CD4-positive, alpha-beta memory T cell (primary cell): Measurements from ENCODE around the gene DUSP28. TPM values are rescaled to one million over a fixed set of nuclear protein-coding genes. Genes with fewer than 3 reads are reported as not detected.

Source experiments
- CTCF ChIA-PET: fragments of 350-600 bp; sonication (Branson Sonifier 250); formaldehyde crosslinking; loops from one replicate; lab custom pipeline; 2021; ENCODE audit warnings: inconsistent platforms; ENCODE audit not compliant: partially characterized antibody; lab: Charles Lee
- POLR2A ChIA-PET: fragments of 350-600 bp; sonication (Branson Sonifier 250); formaldehyde crosslinking; loops from one replicate; lab custom pipeline; 2021; ENCODE audit not compliant: partially characterized antibody; lab: Charles Lee
- DNase-seq, 5 donors: peaks; one replicate each; pipeline versions ENCODE4 v3.0.0 to v3.0.0-alpha.2; 2020 to 2022; ENCODE audit warnings: mixed read lengths in 1 of 5
- H3K27ac ChIP-seq: one replicate; pipeline ENCODE4 v1.7.0; 2013; ENCODE audit warnings: low read depth, low read length
- H3K27me3 ChIP-seq: 2 replicates; pipeline ENCODE4 v1.7.0; 2013; ENCODE audit warnings: mild to moderate bottlenecking, low read length, moderate library complexity; ENCODE audit not compliant: insufficient read depth
- H3K36me3 ChIP-seq: 2 replicates; pipeline ENCODE4 v1.7.0; 2013; ENCODE audit warnings: mild to moderate bottlenecking, low read length, moderate library complexity; ENCODE audit not compliant: insufficient read depth
- H3K4me1 ChIP-seq: 2 replicates; pipeline ENCODE4 v1.7.0; 2013; ENCODE audit warnings: mild to moderate bottlenecking, low read length, moderate library complexity; ENCODE audit not compliant: insufficient read depth
- H3K4me3 ChIP-seq, 2 donors: one replicate each; pipeline ENCODE4 v1.7.0; 2013; ENCODE audit warnings: low read length in 2 of 2, mild to moderate bottlenecking in 1 of 2
- H3K9me3 ChIP-seq, 2 donors: one replicate each; pipeline ENCODE4 v1.7.0; 2013; ENCODE audit warnings: low read length in 2 of 2, control low read depth in 1 of 2; ENCODE audit not compliant: control insufficient read depth in 1 of 2
- H3K27ac Mint-ChIP-seq, 7 donors: one replicate each; pipeline ENCODE4 v1.8.0; 2020 to 2021; ENCODE audit warnings: mixed read lengths in 7 of 7, mild to moderate bottlenecking in 6 of 7, inconsistent platforms in 3 of 7, moderate library complexity in 3 of 7
- H3K27me3 Mint-ChIP-seq, 2 donors: one replicate each; pipeline ENCODE4 v1.8.0; 2020 to 2021; ENCODE audit warnings: mixed read lengths in 2 of 2
- H3K36me3 Mint-ChIP-seq, 2 donors: one replicate each; pipeline ENCODE4 v1.8.0; 2020 to 2021; ENCODE audit warnings: mixed read lengths in 2 of 2, inconsistent platforms in 1 of 2, mild to moderate bottlenecking in 1 of 2
- H3K4me1 Mint-ChIP-seq, 4 donors: one replicate each; pipeline ENCODE4 v1.8.0; 2020 to 2021; ENCODE audit warnings: mixed read lengths in 4 of 4, mild to moderate bottlenecking in 1 of 4
- H3K4me3 Mint-ChIP-seq, 8 donors: one replicate each; pipeline ENCODE4 v1.8.0; 2020 to 2021; ENCODE audit warnings: mixed read lengths in 8 of 8, mild to moderate bottlenecking in 7 of 8, moderate library complexity in 6 of 8, inconsistent platforms in 3 of 8
- H3K9me3 Mint-ChIP-seq, 8 donors: one replicate each; pipeline ENCODE4 v1.8.0; 2020 to 2021; ENCODE audit warnings: mixed read lengths in 8 of 8, mild to moderate bottlenecking in 5 of 8, inconsistent platforms in 3 of 8, moderate library complexity in 1 of 8
- intact Hi-C: fragments of 100-400 bp; cut with micrococcal nuclease; formaldehyde crosslinking; loops from one replicate; pipeline ENCODE4 v1.15.1; 2023
- polyA plus RNA-seq, 2 donors: library from polyadenylated mRNA; unstranded; fragments of 300-500 nt; fragmentation: Illumina TruSeq; gene quantifications; one replicate each; pipeline ENCODE4 v1.2.3, GENCODE V29; 2021
- total RNA-seq, 2 experiments: library from RNA; stranded (reverse); gene quantifications; one replicate each; pipeline ENCODE4 v1.2.3, GENCODE V29; 2021

The DUSP28 gene
- total and polyA plus RNA-seq, 4 experiments from 2014 or later: 16.3 to 19.4 (median 18.4) TPM

DNA sequence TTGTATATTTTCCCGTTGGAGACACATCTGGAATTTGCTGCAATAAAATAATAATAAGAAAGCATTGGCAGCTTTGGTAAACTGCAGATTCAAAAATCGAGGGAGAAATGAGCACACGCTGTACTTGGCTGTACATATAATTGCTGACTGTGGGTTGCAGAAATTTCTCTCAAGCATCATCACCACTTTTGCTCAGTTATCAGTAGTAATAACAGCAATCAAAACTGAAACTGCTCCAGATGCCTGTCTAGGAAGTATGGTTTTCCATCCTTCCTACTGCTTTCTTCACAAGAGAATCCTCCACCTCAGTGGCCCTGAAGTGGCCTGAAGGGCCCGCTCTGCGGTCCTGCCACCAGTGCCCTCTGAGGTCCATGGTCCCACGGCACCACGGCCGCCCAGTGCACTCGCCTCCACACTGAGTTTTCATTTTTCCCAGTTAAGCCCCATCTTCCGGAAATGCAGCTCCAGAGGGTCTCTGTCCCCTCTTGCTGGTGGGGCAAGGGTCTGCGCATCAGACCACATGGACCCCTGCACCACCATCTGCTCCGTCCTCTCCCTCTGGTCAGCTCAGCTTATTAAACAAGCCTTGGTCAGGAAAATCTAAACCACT lies 3.9 kb downstream of the DUSP28 start:
- Mint-ChIP-seq H3K36me3 (peaks cover 17 to 40% of the 10 kb centered on the region in 2 donors), H3K9me3 (peaks cover 0 to 3% (median 0%) of the 10 kb centered on the region in 8 donors), H3K27me3 (no peaks in the 10 kb centered on the region), H3K4me3 (peak overlapping the region in 7 of 8 donors; percentile 64 to 98 (median 95)), H3K27ac (peak overlapping the region in 6 of 7 donors; percentile 98 to 99 (median 99)), H3K4me1 (peaks cover 42 to 84% (median 59%) of the 10 kb centered on the region in 4 donors)
- Histone ChIP-seq H3K27me3 (no peaks in the 10 kb centered on the region), H3K27ac (peak overlapping the region; percentile 89), H3K9me3 (no peaks in the 10 kb centered on the region), H3K4me3 (peak overlapping the region; percentile 4 to 79), H3K36me3 (peaks cover 8% of the 10 kb centered on the region), H3K4me1 (peaks cover 74% of the 10 kb centered on the region)
- ChIA-PET POLR2A (interaction anchor here (0.6 to 20.6 kb wide), 4 partner anchors 14 to 168 kb away, joined by 3 to 461 read pairs (median 70); partner anchors contain the start of genes CAPN10 and GPR35), CTCF (interaction anchor here (1.7 to 3.8 kb wide), 3 partner anchors 16 to 50 kb away, joined by 5 to 47 read pairs (median 10); partner anchors contain the start of gene CAPN10)
- no peak for DNase-seq
- intact Hi-C loops: loop anchor here (5.0 to 10.0 kb wide), 4 partner anchors 537 to 1162 kb away; partner anchors contain the start of genes ATG4B, HDAC4, HDLBP and NDUFA10

DNA sequence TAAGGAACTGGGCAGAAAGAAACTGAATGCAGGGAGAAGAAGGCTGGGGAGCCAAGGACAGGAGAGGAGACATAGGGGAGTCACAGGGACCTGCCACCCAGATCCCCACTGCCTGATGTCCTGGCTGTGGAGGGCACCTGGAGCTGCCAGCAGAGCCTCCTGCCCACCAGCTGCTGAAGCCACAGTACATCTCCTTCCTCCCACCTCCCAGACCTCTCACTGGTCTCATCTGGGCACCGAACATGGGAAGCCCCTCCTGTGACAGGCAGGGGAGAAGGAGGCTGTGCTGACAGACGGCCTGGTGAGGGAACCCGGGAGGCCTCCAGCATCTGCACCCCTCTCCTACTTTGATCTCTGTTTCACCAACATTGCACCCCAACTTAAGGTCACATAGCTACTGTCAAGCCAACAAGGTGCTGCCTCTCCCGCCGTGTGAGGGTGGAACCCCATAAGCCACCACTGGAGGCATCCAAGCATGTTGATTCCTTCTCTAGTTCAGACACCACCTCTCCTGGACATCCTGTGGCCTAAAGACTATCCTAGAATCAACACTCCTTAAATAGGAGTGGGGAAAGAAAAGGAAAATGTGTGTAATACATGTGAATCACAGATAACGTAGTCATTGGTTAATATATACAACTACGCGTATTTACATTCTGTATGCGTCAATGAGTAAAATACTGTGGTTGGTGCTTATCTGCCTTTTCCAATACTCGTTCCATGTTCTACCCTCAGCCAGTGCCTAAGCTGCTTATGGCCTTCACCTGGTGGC lies 4.6 kb downstream of the DUSP28 start:
- Mint-ChIP-seq H3K9me3 (peaks cover 0 to 3% (median 0%) of the 10 kb centered on the region in 8 donors), H3K27ac (peak overlapping the region; percentile 98 to 99 (median 99)), H3K4me1 (peaks cover 42 to 84% (median 59%) of the 10 kb centered on the region in 4 donors), H3K27me3 (no peaks in the 10 kb centered on the region), H3K4me3 (peak overlapping the region; percentile 90 to 98 (median 94)), H3K36me3 (peaks cover 17 to 42% of the 10 kb centered on the region in 2 donors)
- H3K27ac ChIP-seq: peak overlapping the region; percentile 89
- H3K4me1 ChIP-seq: peaks cover 74% of the 10 kb centered on the region
- no peaks in the 10 kb centered on the region for H3K9me3 ChIP-seq
- H3K36me3 ChIP-seq: peaks cover 8% of the 10 kb centered on the region
- DNase-seq: peak; percentile 22 to 76 (median 41)
- POLR2A ChIA-PET: interaction anchor here (0.6 to 20.6 kb wide), 10 partner anchors 8 to 751 kb away, joined by 3 to 461 read pairs (median 24); partner anchors contain the start of genes ANKMY1, CAPN10, DUSP28 and GPR35
- peak overlapping the region; percentile 63 to 79 for H3K4me3 ChIP-seq
- CTCF ChIA-PET: interaction anchor here (1.1 to 3.8 kb wide), 6 partner anchors 10 to 57 kb away, joined by 4 to 61 read pairs (median 28); partner anchors contain the start of gene CAPN10
- intact Hi-C loops: loop anchor here (5.0 to 10.0 kb wide), 7 partner anchors 127 to 1318 kb away; partner anchors contain the start of genes ATG4B, DTYMK, GPC1 and HDAC4
- H3K27me3 ChIP-seq: no peaks in the 10 kb centered on the region

DNA sequence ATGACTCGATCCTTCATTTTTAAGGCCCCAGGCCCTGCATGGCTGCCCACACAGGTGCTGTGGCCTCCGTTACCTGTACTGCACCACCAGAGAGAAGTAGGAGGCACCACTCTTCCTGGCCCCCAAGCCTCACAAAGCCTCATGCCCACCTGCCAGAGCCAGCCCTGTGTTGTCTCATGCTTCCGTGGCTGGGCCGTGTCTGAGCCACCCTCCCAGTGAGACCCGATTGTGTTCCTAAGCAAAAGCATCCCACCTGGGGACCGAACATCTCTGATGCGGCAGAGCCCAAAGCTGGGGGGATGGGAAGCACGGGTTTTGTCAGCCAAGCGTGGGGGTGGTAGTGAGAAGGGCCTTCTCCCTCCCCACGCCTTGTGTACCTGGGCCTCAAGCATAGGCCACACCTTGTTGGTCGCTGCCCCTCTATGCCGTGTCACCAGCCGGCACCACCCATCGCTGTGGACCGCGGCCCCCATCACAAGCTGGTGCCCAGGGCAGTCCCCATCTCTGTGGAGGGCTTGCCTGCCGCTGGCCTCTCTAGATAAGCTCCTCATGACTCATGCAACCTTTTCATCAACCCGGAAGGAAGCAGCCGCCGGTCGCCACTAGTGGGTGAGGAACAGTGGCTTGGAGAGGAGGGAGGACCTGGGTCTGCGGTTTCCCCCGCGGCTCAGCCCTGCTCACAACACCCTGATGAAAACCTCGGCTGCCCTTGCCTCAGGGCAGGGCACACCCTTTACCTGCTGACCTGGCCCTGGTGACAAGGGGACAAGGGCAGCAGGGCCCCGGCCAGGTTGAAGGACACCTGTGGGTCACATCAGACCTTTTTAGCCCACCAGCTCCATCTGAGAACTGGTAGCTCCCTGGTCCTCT lies 5.4 kb downstream of the DUSP28 start:
- Mint-ChIP-seq H3K27ac (peak overlapping the region; percentile 98 to 99 (median 99)), H3K9me3 (peaks cover 0 to 3% (median 0%) of the 10 kb centered on the region in 8 donors), H3K36me3 (peaks cover 17 to 46% of the 10 kb centered on the region in 2 donors), H3K4me1 (peaks cover 43 to 87% (median 64%) of the 10 kb centered on the region in 4 donors), H3K4me3 (peak overlapping the region; percentile 90 to 98 (median 94)), H3K27me3 (no peaks in the 10 kb centered on the region)
- peak overlapping the region; percentile 89 for H3K27ac ChIP-seq
- peak overlapping the region; percentile 63 to 79 for H3K4me3 ChIP-seq
- intact Hi-C loops: loop anchor here (1.0 to 10.0 kb wide), 10 partner anchors 9 to 1317 kb away; partner anchors contain the start of genes ATG4B, CAPN10, DTYMK and GPC1
- DNase-seq: peak; percentile 92 to 98 (median 94)
- no peaks in the 10 kb centered on the region for H3K27me3 ChIP-seq
- H3K9me3 ChIP-seq: no peaks in the 10 kb centered on the region
- H3K4me1 ChIP-seq: peaks cover 80% of the 10 kb centered on the region
- H3K36me3 ChIP-seq: peaks cover 8% of the 10 kb centered on the region
- POLR2A ChIA-PET: interaction anchor here (0.7 to 20.6 kb wide), 14 partner anchors 9 to 1136 kb away, joined by 3 to 461 read pairs (median 8); partner anchors contain the start of genes ANKMY1, CAPN10, DUSP28 and GPC1
- CTCF ChIA-PET: interaction anchor here (0.8 to 3.8 kb wide), 13 partner anchors 11 to 166 kb away, joined by 3 to 61 read pairs (median 6); partner anchors contain the start of gene CAPN10

DNA sequence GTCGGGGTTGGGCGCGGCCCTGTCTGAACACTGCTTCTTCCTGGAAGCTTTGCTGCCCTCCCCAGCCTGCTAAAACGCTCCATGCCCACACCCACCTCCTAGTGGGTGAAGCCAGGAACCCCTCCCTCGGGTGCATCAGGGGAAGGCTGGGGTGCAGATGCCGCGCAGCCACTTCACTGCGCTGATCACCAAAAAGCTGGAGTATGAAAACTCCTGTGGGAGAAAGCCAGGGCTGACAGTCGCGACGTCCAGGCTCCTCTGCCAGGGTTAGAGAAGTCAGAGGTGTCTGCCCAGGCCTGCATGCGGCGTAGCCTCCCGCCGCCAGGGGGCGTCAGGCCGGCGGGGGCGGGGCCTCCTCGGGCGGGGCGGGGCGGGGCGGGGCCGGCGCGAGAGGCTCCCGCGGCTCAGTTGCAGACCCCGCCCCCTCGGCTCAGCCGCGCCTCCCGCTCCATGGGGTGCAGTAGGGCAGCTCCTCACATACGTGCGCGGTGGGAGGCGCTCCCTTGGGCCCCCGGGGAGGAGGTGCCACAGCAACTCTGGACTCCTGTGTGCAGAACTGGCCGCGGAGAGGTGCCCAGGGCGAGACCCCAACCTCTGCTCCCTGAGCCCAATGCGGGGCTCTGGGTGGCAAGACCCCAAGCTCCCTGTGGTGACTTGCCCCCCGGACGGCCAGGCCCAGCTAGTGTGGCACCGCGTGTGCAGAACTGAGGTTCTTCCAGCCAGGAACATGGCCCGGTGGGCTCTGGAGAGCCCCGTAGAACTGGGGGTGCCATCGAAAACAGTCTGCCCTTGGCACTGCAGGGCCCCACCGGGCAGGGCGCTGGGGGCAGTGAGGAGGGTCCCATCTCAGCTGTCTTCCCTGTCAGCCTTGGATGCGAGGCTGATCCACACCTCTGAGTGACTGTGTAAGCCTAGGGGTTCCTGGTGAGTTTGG lies 6.3 kb downstream of the DUSP28 start:
- no peaks in the 10 kb centered on the region for H3K9me3 ChIP-seq
- H3K4me1 ChIP-seq: peaks cover 86% of the 10 kb centered on the region
- H3K4me3 Mint-ChIP-seq: peak overlapping the region; percentile 90 to 98 (median 94)
- H3K27ac ChIP-seq: peak overlapping the region; percentile 89
- POLR2A ChIA-PET: interaction anchor here (0.7 to 20.6 kb wide), 16 partner anchors 10 to 1135 kb away, joined by 3 to 461 read pairs (median 6); partner anchors contain the start of genes ANKMY1, CAPN10, DUSP28 and GPC1
- no peaks in the 10 kb centered on the region for H3K27me3 ChIP-seq
- CTCF ChIA-PET: interaction anchor here (0.8 to 3.8 kb wide), 14 partner anchors 11 to 165 kb away, joined by 3 to 61 read pairs (median 5); partner anchors contain the start of gene CAPN10
- H3K36me3 Mint-ChIP-seq: peaks cover 14 to 49% of the 10 kb centered on the region in 2 donors
- no peaks in the 10 kb centered on the region for H3K9me3 Mint-ChIP-seq
- peak overlapping the region; percentile 98 to 99 (median 99) for H3K27ac Mint-ChIP-seq
- peak; percentile 91 to 96 (median 92) for DNase-seq
- no peaks in the 10 kb centered on the region for H3K27me3 Mint-ChIP-seq
- H3K36me3 ChIP-seq: peaks cover 8% of the 10 kb centered on the region
- intact Hi-C loops: loop anchor here (1.0 to 10.0 kb wide), 10 partner anchors 10 to 1316 kb away; partner anchors contain the start of genes ATG4B, CAPN10, DTYMK and GPC1
- H3K4me1 Mint-ChIP-seq: peaks cover 46 to 89% (median 69%) of the 10 kb centered on the region in 4 donors
- peak overlapping the region; percentile 79 to 87 for H3K4me3 ChIP-seq

DNA sequence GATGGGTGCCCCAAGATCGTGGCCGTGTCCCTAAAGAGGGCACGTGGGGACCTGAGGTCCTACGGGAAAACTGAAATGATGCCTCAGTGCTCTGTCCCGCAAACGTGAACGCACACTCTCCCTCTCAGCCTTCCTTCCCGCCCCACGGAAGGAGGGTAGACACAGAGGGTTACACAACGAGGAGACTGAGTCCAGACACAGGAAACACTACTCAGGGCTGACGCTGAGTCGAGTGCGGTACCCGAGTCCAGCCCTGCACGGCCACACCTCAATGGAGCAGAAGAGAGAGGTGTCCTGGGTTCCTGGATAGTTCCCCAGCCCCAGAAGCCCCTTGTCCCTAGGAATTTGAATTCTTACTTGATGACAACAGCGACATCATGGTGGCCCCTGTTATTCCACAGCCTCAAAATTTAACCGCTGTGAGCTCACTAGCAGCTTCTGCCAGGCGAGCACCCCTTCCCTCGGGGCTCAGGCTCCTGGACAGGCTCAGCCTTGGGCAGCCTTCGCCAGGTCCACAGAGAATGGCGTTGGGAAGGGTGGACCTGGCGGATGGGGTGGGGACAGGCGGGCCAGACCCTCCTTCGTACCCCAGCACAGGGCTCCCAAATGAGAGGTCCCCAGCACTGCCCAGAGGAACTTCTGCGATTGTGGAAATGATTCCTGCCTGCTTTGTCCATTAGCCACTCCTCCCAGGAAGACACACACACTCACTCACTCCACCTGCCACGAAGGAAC lies 7.1 kb downstream of the DUSP28 start:
- H3K36me3 Mint-ChIP-seq: peaks cover 11 to 51% of the 10 kb centered on the region in 2 donors
- H3K9me3 Mint-ChIP-seq: no peaks in the 10 kb centered on the region
- ChIA-PET CTCF (interaction anchor here (0.9 to 3.8 kb wide), 9 partner anchors 10 to 164 kb away, joined by 3 to 61 read pairs (median 7); partner anchors contain the start of gene CAPN10), POLR2A (interaction anchor here (1.1 to 20.6 kb wide), 7 partner anchors 11 to 264 kb away, joined by 3 to 461 read pairs (median 34); partner anchors contain the start of genes ANKMY1, CAPN10, DUSP28 and GPR35)
- H3K4me1 ChIP-seq: peaks cover 83% of the 10 kb centered on the region
- DNase-seq: peak; percentile 42 to 74 (median 51)
- no peaks in the 10 kb centered on the region for H3K27me3 ChIP-seq
- peaks cover 8% of the 10 kb centered on the region for H3K36me3 ChIP-seq
- H3K27ac ChIP-seq: peak overlapping the region; percentile 85
- peak overlapping the region; percentile 90 to 96 (median 94) for H3K4me3 Mint-ChIP-seq
- no peaks in the 10 kb centered on the region for H3K9me3 ChIP-seq
- intact Hi-C loops: loop anchor here (5.0 to 10.0 kb wide), 5 partner anchors 130 to 1315 kb away; partner anchors contain the start of genes ATG4B, DTYMK, GPC1 and HDLBP
- H3K27ac Mint-ChIP-seq: peak overlapping the region; percentile 94 to 99 (median 98)
- H3K4me3 ChIP-seq: peak overlapping the region; percentile 71 to 87
- H3K4me1 Mint-ChIP-seq: peaks cover 43 to 83% (median 67%) of the 10 kb centered on the region in 4 donors
- no peaks in the 10 kb centered on the region for H3K27me3 Mint-ChIP-seq
